HepG2 (cell line): ENCODE data around the gene TMEM121. TPM values are rescaled to one million over a fixed set of nuclear protein-coding genes. Genes with fewer than 3 reads are reported as not detected.

Source experiments
- CEBPG ChIP-seq: IDR thresholded peaks from 2 replicates; pipeline ENCODE4 v1.6.1; 2016
- CREB1 ChIP-seq, 2 experiments: fragments of 450-650 bp in 1 of 2; IDR thresholded peaks; 2 replicates each; pipeline ENCODE4 v1.6.1; 2016 to 2017; ENCODE audit warnings: control low read depth in 1 of 2, mild to moderate bottlenecking in 1 of 2, missing compliant biosample characterization in 1 of 2, missing genetic modification characterization in 1 of 2
- ISL2 ChIP-seq: sonication (generic); formaldehyde crosslinking; IDR thresholded peaks from 2 replicates; pipeline ENCODE4 v1.5.0; 2020; ENCODE audit warnings: missing genetic modification reagents
- KDM5B ChIP-seq: sonication (generic); formaldehyde crosslinking; IDR thresholded peaks from 2 replicates; pipeline ENCODE4 v1.4.0; 2020; ENCODE audit warnings: missing genetic modification reagents, mild to moderate bottlenecking, borderline replicate concordance
- MTA1 ChIP-seq: sonication (generic); formaldehyde crosslinking; IDR thresholded peaks from 2 replicates; pipeline ENCODE4 v1.4.0; 2020; ENCODE audit warnings: missing genetic modification reagents, mild to moderate bottlenecking, borderline replicate concordance
- PAF1 ChIP-seq: IDR thresholded peaks from 2 replicates; pipeline ENCODE4 v1.6.1; 2016; ENCODE audit warnings: missing genetic modification reagents, missing compliant biosample characterization
- SKI ChIP-seq: fragments of 450-650 bp; IDR thresholded peaks from one replicate; pipeline ENCODE4 v1.6.1; 2018; ENCODE audit warnings: mild to moderate bottlenecking; ENCODE audit not compliant: partially characterized antibody
- THAP11 ChIP-seq: IDR thresholded peaks from 2 replicates; pipeline ENCODE4 v1.6.1; 2016; ENCODE audit warnings: missing biosample characterization, missing genetic modification reagents
- ZEB1 ChIP-seq: IDR thresholded peaks from 2 replicates; pipeline ENCODE4 v1.6.1; 2012; ENCODE audit warnings: mild to moderate bottlenecking, low read depth, inconsistent platforms; ENCODE audit not compliant: insufficient replicate concordance
- ZFY ChIP-seq: sonication (generic); formaldehyde crosslinking; IDR thresholded peaks from 2 replicates; pipeline ENCODE4 v1.4.0; 2020; ENCODE audit warnings: missing genetic modification reagents
- ZNF296 ChIP-seq: sonication (generic); formaldehyde crosslinking; conservative IDR thresholded peaks from 2 replicates; pipeline ENCODE4 v1.5.0; 2020; ENCODE audit warnings: mild to moderate bottlenecking, missing genetic modification reagents
- ZNF354B ChIP-seq: sonication (generic); formaldehyde crosslinking; IDR thresholded peaks from 2 replicates; pipeline ENCODE4 v1.8.0; 2022; ENCODE audit warnings: mild to moderate bottlenecking, missing genetic modification reagents
- ZSCAN29 ChIP-seq: sonication (generic); formaldehyde crosslinking; conservative IDR thresholded peaks from 2 replicates; pipeline ENCODE4 v1.4.0; 2020; ENCODE audit warnings: mild to moderate bottlenecking, missing genetic modification reagents
- polyA plus RNA-seq, 8 experiments: library from polyadenylated mRNA; depleted of rRNA in 3 of 8; stranded (reverse) in 7 of 8; unstranded in 1 of 8; fragments of >200 nt; fragmentation: Illumina TruSeq in 4 of 8; extraction: Trizol in 4 of 8; gene quantifications; 2 replicates each; pipeline versions ENCODE4 v1.2.1 to v1.2.3, GENCODE V29; 2011 to 2016; ENCODE audit warnings: low read depth in 4 of 8, missing spikeins in 1 of 8, mixed read lengths in 1 of 8; ENCODE audit not compliant: insufficient read depth in 1 of 8
- total RNA-seq, 5 experiments: library from RNA; depleted of rRNA; stranded (reverse); fragments of >200 nt; fragmentation: Illumina TruSeq; extraction: Trizol; gene quantifications; 2 replicates each; pipeline ENCODE4 v1.2.3, GENCODE V29; 2016; ENCODE audit warnings: low read depth in 1 of 5
- TF ChIP-seq, protein P1 (sequence below): sonication (generic); formaldehyde crosslinking; IDR thresholded peaks from 2 replicates; pipeline ENCODE4 v1.5.1; 2020; ENCODE audit warnings: missing genetic modification reagents, mild to moderate bottlenecking, borderline replicate concordance
- TF ChIP-seq, protein P2 (sequence below): sonication (generic); formaldehyde crosslinking; IDR thresholded peaks from 2 replicates; pipeline ENCODE4 v1.5.1; 2020; ENCODE audit warnings: missing genetic modification reagents, mild to moderate bottlenecking, borderline replicate concordance
- TF ChIP-seq, protein P3 (sequence below): IDR thresholded peaks from 2 replicates; pipeline ENCODE4 v1.6.1; 2016; ENCODE audit warnings: low read depth
- TF ChIP-seq, protein P4 (sequence below): sonication (generic); formaldehyde crosslinking; IDR thresholded peaks from 2 replicates; pipeline ENCODE4 v1.5.1; 2020; ENCODE audit warnings: mild to moderate bottlenecking, missing genetic modification reagents, moderate library complexity

TMEM121 gene
- total and polyA plus RNA-seq, 2 of the 13 experiments (the other 11 are each of a cell fraction or from before 2014, with no cell fraction given) = 6.6 to 19.0 TPM

DNA sequence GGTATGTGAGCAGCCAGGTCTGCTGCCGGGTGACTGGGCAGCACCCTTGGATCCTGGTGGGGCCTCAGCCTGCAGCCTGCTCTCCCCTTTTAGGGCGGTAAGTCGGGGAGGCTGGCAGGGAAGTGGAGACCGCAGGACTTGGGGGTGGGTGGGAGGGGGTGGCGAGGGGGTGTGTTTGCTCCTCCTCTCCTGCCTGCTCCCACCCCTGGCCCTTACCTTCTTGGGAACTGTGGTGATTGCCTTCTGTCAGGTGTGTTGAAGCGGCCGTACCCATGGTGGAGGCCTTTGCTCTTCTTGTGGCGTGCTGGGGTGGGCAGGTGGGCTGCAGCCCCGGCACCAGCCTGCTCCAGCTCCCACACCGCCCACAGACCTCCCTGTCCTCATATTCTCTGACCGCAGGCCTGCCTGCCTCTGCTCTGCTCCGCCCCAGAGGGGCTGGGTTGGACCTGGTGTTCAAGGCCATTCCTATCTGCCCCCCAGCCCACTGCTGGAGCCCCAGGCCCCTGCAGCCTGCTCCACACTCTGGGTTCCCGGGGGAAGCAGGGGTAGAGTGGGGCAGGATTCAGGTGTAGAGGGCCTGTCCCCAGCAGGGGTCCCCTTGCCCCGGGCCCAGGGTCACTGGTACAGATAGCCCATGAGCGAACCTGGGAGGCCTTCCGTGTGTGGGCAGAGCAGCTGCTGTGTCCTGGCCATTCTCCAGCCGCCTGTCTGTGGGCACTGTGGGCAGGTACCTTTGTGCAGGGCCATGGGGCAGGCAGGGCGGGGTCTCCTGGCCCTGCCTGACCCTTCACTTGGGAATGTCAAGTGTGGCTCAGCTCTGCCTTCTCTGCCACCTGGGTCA, 30.2 kb upstream of the TMEM121 start (continued):
- TF ChIP-seq ZNF296 (CRISPR knock-in tag) (no peak; the same call in 1 of the 2 replicates), ZFY (CRISPR knock-in tag) (peak; percentile 77), MTA1 (CRISPR knock-in tag) (no peak; the same call in none of the 2 replicates), CREB1 (IDR thresholded peaks at IDR 0.05) (no peak), CREB1 (CRISPR knock-in tag; IDR thresholded peaks at IDR 0.05) (no peak), ISL2 (CRISPR knock-in tag) (0 out of 2 replicates have a peak, but pooled peaks have one; percentile 70), ZNF354B (CRISPR knock-in tag) (no peak), SKI (peak; percentile 67), ZSCAN29 (0 out of 2 replicates have a peak, but pooled peaks have one; percentile 44), CEBPG (CRISPR knock-in tag) (no peak), PAF1 (CRISPR knock-in tag) (no peak), KDM5B (CRISPR knock-in tag) (peak; percentile 11; the same call in 1 of the 2 replicates), ZEB1 (peak; percentile 51), THAP11 (CRISPR knock-in tag) (peak; percentile 43)
- TF ChIP-seq, protein P1, sequence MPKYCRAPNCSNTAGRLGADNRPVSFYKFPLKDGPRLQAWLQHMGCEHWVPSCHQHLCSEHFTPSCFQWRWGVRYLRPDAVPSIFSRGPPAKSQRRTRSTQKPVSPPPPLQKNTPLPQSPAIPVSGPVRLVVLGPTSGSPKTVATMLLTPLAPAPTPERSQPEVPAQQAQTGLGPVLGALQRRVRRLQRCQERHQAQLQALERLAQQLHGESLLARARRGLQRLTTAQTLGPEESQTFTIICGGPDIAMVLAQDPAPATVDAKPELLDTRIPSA (CRISPR knock-in tag) = 0 out of 2 replicates have a peak, but pooled peaks have one; percentile 51
- TF ChIP-seq, protein P2, sequence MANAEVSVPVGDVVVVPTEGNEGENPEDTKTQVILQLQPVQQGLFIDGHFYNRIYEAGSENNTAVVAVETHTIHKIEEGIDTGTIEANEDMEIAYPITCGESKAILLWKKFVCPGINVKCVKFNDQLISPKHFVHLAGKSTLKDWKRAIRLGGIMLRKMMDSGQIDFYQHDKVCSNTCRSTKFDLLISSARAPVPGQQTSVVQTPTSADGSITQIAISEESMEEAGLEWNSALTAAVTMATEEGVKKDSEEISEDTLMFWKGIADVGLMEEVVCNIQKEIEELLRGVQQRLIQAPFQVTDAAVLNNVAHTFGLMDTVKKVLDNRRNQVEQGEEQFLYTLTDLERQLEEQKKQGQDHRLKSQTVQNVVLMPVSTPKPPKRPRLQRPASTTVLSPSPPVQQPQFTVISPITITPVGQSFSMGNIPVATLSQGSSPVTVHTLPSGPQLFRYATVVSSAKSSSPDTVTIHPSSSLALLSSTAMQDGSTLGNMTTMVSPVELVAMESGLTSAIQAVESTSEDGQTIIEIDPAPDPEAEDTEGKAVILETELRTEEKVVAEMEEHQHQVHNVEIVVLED (CRISPR knock-in tag) = peak; percentile 41; the same call in 1 of the 2 replicates
- TF ChIP-seq, protein P3, sequence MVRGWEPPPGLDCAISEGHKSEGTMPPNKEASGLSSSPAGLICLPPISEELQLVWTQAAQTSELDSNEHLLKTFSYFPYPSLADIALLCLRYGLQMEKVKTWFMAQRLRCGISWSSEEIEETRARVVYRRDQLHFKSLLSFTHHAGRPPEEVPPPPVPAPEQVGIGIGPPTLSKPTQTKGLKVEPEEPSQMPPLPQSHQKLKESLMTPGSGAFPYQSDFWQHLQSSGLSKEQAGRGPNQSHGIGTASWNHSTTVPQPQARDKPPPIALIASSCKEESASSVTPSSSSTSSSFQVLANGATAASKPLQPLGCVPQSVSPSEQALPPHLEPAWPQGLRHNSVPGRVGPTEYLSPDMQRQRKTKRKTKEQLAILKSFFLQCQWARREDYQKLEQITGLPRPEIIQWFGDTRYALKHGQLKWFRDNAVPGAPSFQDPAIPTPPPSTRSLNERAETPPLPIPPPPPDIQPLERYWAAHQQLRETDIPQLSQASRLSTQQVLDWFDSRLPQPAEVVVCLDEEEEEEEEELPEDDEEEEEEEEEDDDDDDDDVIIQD (CRISPR knock-in tag) = peak; percentile 85; the same call in 1 of the 2 replicates
- TF ChIP-seq, protein P4, sequence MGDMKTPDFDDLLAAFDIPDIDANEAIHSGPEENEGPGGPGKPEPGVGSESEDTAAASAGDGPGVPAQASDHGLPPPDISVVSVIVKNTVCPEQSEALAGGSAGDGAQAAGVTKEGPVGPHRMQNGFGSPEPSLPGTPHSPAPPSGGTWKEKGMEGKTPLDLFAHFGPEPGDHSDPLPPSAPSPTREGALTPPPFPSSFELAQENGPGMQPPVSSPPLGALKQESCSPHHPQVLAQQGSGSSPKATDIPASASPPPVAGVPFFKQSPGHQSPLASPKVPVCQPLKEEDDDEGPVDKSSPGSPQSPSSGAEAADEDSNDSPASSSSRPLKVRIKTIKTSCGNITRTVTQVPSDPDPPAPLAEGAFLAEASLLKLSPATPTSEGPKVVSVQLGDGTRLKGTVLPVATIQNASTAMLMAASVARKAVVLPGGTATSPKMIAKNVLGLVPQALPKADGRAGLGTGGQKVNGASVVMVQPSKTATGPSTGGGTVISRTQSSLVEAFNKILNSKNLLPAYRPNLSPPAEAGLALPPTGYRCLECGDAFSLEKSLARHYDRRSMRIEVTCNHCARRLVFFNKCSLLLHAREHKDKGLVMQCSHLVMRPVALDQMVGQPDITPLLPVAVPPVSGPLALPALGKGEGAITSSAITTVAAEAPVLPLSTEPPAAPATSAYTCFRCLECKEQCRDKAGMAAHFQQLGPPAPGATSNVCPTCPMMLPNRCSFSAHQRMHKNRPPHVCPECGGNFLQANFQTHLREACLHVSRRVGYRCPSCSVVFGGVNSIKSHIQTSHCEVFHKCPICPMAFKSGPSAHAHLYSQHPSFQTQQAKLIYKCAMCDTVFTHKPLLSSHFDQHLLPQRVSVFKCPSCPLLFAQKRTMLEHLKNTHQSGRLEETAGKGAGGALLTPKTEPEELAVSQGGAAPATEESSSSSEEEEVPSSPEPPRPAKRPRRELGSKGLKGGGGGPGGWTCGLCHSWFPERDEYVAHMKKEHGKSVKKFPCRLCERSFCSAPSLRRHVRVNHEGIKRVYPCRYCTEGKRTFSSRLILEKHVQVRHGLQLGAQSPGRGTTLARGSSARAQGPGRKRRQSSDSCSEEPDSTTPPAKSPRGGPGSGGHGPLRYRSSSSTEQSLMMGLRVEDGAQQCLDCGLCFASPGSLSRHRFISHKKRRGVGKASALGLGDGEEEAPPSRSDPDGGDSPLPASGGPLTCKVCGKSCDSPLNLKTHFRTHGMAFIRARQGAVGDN = peak; percentile 81
